NCI-H345 treated with DMSO at 0.1 percent for 48 hours (cell line): ENCODE data around the gene ASAP2.

ENCODE experiments used
- DNase-seq: peaks from one replicate; lab custom pipeline; 2025; ENCODE audit not compliant: unreplicated experiment; lab: John Stamatoyannopoulos, UW

ASAP2 gene

DNA sequence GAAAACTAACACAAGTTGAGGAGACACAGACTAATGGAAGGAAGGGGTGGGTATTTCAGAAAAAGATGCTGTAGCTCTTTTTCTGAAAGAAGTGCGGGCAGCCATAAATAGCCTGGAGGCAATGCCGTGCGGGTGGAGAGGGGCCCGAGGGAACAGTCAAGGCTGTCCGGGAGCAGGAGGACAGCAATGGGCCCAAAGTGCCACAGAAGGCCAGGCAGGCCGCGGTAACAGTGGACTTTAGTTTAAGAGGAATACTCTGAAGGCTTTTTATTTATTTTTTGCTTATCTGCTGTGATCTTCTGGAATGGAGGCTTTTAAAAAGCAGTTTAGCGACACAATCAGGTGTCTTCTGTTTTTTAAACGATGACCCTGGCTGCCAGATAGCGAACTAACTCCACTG lies 213.9 kb downstream of the ASAP2 start:
- DNase-seq = no peak

DNA sequence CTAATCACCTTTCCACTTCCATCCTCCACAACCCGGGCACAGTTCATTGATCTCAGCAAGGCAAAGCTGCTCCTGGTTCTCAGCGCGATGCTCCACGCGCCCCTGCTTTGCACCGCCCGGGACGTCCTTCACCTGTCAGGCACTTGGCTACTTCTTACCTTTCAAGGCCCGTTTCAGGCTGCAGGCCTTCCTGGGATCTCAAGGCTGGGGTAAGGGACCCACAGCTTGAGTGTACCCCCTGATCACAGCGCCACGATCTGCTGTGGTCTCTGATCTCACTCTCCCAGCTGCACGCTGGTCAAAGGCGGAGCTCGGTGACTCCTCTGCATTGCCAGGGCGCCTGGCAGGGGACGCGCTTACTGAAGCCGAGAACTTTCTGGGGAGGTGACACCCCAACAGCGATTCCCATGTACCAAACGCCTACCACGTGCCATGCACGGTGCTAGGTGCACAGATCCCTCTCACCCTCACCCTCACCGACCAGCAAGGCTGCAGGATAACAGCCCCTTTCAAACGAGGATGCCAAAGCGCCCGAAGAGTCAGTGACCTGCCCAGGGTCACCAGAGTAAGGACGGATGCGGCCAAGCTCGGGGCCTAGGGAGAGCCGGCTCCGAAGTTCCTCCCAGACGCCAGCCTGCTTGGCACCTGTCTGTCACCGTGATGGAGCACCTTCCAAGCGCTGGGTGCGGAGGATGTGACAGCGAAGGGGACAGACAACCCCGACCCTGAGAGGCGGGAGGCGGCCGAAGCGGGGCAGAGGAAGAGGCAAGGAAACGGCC lies 215.9 kb downstream of the ASAP2 start:
- DNase-seq = no peak

DNA sequence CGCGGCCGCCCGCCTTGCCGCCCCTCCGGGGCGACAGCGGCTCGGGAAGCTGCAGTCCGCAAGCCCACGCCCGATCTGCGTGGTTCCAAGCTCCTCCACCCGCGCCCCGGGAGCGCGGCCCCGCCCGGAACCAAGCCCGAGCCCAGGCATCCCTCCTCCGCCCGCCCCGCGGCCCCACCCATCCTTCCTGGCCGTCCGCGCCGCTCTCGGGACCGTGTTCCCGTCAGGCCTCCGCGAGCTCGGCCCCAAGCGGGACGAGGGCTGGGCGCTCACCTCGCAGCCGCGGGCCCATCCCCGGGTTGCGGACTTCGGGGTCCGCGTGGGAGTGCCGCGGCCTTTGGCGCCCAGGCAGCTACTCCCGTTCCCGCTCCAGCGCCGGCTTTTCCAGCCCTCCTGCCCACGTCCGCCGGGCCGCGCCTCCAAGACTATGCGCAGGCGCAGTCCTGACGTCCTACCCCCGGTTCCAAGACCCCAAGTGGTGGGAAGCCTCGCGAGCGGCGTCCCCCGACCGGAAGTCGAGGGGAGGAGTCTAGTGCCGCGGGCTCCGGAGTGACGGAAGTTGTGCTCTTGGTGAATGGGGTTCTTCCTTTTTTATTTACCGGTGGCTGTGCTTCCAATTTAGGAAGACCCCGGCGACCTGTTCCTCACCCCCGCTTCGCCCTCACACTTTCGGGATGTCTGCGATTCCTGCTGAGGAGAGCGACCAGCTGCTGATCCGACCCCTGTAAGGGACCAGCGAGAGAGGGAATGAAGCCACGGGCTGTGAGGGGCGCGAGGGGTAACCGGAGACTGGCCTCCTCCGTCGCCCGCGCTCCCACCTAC lies 216.7 kb downstream of the ASAP2 start, which contains the start of the genes CPSF3 and ITGB1BP1:
CPSF3 (plus strand) TSS at position 555 of the 822 bp plus-strand sequence; CDS start at position 675, 120 bp downstream.
ITGB1BP1 (minus strand) TSS at position 429 of the 822 bp plus-strand sequence. CDS start 4,831 bp downstream, outside the sequence.
- peak; percentile 99 for DNase-seq

DNA sequence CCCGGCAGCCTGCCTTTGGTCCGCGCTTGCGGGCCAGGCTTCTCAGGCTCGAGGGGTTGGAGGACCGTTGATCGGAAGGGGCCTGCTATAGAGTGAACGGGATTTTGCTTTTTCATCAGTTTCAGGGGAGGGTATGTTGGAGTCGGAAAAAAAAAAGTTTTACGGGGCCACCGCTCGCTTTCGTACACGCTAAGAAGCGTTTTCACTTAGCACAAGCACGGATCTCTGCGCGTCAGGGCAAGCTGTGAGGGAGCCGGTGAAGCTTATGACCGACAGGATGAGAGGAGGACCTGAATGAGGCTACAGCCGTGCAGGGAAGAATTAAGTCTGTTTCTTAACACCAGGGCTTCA lies 217.3 kb downstream of the ASAP2 start:
- no peak for DNase-seq

DNA sequence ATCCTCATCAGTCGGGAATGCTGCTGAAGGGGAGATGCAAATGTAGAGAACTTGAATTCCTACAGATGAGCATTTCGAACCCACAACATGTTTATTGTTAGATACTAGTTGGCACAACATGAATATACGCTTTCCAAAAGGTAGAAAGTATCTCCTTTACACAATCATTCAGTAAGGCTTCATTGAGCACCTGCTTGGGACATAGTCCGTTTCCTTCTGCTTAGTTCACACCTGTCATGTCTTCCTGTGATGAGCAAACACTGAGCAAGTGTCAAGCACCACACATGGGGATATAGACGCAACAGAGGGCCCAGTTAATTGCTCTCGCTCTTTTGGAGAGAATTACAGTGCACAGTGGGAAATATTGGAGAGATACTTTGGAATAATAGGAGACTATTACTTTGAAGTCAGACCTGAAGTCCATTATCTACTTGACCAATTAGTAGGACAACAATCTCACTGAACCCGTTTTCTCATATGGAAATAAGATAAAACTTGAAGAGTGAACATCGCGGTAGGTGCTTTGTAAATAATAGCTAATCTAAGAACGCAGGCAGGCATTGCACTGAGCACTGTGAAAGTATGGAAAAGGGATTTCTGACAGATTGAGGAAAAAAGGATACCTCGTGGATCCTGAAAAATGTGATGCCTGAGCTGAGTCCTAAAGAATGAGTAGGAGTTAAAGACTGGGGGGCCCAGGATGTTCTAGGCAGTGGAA lies 218.0 kb downstream of the ASAP2 start:
- peak; percentile 94 for DNase-seq

DNA sequence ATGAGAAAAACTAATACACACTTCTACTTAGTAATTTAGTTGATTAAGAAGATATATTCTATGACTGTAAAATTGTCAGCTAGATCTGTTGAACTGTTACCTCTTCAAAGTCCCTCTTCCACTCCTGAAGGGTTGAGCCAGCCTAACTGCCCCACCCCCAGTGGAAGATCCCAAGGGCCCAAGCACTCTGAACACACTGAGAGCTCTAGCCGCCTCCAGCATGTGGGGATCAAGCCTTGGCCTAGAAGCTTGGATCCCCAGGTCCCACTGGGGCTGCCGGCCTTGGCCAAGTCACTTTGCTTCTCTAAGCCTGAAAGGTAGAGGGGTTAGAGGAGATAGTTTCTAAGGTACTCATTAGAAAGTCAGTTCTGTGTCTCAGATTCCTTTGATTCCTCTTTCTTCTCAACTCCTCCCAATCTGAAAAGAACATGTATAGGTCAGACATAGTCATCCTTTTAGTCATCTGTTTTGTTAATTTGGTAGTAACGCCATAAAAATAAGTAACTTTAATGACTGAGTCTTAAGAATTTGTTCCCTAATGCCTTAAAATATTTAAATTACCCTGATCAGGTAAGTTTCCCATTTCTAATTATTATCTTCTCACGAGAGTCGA lies 222.5 kb downstream of the ASAP2 start:
- no peak for DNase-seq

DNA sequence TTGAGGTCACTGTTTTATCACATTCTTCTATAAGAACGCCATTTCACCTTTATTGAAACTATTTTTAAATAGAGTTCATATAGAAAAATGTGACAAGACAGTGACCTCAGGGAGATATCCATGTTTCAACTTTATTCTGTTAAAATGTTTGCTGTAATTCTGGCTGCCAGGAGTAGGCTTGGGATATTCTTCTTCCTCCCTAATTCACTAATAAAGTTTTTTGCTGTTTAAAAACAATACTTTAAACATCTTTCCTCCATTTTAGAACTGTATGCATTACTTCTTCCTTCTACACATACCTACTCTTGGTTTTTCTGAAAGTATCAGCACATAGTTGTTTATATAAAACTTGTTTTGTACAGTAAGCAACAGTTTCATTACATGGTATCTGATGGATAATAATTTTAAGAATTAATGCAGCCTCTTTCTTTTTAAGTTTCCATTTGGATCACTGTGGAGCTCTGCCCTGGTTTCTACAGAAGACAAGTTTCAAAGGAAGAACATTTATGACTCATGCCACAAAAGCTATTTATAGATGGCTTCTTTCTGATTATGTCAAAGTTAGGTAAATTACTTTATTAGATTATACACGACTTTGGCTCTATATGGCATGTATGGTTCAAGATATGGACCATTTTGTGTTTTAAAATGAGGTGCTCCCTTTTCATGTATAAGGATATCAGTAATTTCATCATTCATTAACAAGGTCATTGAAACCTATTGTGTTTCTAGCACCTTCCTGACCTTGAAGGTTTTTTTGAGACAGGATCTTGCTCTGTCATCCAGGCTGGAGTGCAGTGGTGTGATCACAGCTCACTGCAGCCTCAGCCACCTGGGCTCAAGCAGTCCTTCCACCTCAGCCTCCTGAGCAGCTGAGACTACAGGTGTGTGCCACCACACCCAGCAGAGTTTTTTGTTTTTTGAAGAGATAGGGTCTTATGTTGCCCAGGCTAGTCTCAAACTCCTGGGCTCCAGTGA lies 224.0 kb downstream of the ASAP2 start:
- no peak for DNase-seq

DNA sequence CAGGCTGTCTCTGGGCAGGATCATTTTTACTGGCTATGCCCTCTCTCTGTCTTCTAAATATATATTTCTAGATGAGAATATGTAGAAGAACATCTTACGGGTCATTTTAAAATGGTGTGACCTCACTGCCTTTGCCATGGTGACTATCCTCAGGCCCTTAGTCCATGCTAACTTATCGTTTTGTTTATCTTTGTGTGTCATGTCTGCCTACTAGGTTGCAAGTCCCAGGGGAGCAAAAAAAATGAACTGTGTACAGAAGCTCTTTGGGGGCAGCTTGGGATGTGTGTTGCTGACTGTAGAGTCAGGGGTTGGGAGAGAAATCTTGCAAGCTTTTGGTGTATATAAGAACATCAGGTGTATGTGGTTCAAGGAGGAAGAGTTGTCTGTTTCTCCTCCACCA lies 227.9 kb downstream of the ASAP2 start:
- DNase-seq = no peak

DNA sequence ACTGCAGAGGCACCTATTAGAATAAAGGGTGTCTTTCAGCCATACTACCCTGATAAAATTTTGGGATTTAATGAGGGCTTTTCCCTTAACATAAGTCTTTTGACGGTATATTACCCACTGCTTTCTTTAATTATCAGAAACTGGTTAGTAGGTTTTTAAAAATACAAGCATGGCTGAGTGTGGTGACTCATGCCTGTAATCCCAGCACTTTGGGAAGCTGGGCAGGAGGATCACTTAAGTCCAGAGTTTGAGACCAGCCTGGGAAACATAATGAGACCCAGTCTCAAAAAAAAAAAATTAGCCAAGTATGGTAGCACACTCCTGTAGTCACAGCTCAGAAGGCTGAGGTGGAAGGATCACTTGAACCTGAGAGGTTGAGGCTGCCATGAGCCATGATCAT lies 232.9 kb downstream of the ASAP2 start:
- no peak for DNase-seq

DNA sequence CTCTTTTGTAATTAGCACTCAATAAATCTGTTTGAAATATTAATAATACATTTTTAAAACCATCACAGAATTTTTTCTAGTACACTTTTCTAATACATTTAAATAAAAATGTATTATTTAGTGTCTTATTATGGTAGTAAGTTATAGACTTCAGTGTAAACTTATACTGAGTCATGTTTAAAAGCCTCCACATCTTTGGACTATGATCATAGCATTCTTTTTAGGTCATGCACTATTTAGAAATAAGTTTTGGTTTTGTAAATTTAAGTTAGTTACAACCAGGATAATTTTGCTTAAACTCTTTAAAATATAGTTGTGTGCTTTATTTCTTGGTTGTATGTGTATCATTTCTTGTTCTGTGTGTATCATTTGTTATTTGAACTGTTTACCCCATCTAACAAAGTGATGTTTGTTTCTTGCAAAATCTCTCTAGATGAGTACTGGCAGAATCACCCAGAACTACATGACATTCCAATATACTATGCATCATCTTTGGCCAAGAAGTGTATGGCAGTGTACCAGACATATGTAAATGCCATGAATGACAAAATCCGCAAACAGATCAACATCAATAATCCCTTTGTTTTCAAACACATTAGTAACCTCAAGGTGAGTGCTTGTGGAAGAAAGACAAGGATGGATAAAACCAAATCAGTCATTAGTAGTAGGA lies 233.6 kb downstream of the ASAP2 start:
- no peak for DNase-seq

DNA sequence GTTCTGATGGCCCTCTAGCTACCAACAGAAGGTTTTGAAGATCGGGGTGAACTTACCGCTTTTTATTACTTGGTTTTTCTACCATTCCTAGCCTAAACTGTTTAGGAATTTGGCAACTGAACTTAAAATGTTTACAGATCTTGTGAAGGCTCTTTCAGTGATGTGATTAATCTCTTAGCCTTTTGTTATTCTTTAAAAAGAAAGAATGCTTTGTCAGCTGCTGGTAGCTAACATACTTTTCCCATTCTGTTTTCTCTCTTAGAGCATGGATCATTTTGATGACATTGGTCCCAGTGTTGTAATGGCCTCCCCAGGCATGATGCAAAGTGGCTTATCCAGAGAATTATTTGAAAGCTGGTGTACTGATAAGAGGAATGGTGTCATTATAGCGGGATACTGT lies 234.9 kb downstream of the ASAP2 start:
- no peak for DNase-seq

DNA sequence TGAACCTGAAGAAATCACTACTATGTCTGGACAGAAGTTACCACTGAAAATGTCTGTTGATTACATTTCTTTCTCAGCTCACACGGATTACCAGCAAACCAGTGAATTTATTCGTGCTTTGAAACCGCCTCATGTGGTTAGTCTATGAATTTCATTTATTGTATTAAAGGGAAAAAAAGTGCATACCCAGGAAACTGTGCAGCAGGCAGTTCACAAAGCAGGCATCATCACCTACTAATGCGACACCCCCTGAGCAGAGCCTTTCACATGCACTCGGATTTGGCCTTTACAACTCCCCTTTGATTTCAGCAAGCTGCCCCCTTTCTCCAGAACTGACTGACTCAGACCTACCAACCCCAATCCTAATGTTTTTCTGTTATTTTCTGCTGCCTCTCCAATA lies 236.9 kb downstream of the ASAP2 start:
- no peak for DNase-seq

DNA sequence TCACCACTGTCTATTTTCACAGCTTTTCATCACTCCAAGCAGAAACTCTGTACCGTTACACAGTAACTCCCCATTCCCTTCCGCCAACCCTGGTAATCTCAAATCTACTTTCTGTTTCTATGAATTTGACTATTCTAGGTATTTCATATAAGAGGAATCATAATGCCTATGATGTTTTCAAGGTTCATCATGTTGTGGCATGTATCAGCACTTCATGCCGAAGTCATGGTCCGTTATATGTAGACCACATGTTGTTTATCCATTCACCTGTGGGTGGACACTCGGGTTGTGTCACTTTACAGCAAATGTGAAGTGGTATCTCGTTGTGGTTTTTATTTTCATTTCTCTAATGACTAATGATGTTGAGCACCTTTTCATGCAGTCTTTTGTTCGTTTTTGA lies 238.5 kb downstream of the ASAP2 start:
- no peak for DNase-seq

DNA sequence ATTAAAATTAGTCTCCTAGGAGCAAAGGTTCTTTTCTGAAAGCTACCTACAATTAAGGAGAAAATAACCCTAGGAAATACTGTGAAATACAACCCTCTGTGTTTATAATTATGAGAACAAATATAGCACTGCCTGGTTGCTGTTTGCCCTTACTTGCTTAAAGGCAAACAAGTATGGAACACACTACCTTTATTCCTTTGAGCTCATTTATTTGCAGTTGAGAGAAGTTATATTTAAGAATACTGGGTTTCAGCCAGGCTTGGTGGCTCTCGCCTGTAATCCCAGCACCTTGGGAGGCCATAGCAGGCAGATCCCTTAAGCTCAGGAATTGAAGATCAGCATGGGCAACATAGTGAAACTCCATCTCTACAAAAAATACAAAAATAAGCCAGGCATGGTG lies 244.6 kb downstream of the ASAP2 start:
- no peak for DNase-seq
